HEK293 (cell line): ENCODE measurements around the gene RBBP8NL.

Experiments used
- ATF2 ChIP-seq: fragments of 450-650 bp; formaldehyde crosslinking; IDR thresholded peaks from 2 replicates; pipeline ENCODE4 v1.5.1; 2016; ENCODE audit warnings: missing biosample characterization, missing genetic modification characterization, low read depth
- BCL11A ChIP-seq: fragments of 450-650 bp; formaldehyde crosslinking; IDR thresholded peaks from 2 replicates; pipeline ENCODE4 v1.5.1; 2016; ENCODE audit warnings: low read depth, missing biosample characterization, missing genetic modification characterization
- CTCF ChIP-seq: fragments of 450-650 bp; formaldehyde crosslinking; IDR thresholded peaks from 2 replicates; pipeline ENCODE4 v1.5.1; 2016; ENCODE audit warnings: missing biosample characterization, missing genetic modification characterization
- EGR2 ChIP-seq: fragments of 450-650 bp; formaldehyde crosslinking; IDR thresholded peaks from 2 replicates; pipeline ENCODE4 v1.5.1; 2016; ENCODE audit warnings: low read depth, missing biosample characterization, missing genetic modification characterization
- ZNF274 ChIP-seq, 2 experiments: fragments of 200-500 bp in 1 of 2; fragments of 450-650 bp in 1 of 2; sonication (Bioruptor generic) in 1 of 2; formaldehyde crosslinking in 1 of 2; IDR thresholded peaks; 2 replicates each; pipeline versions ENCODE4 v1.5.1 to v1.6.1; 2014 to 2016; ENCODE audit warnings: borderline replicate concordance in 1 of 2, inconsistent platforms in 1 of 2, low read length in 1 of 2, missing biosample characterization in 1 of 2, missing genetic modification characterization in 1 of 2
- ZNF501 ChIP-seq: fragments of 450-650 bp; formaldehyde crosslinking; IDR thresholded peaks from 2 replicates; pipeline ENCODE4 v1.5.1; 2016; ENCODE audit warnings: missing biosample characterization, missing genetic modification characterization
- ZNF629 ChIP-seq: fragments of 450-650 bp; formaldehyde crosslinking; IDR thresholded peaks from 2 replicates; pipeline ENCODE4 v1.5.1; 2017; ENCODE audit warnings: missing biosample characterization, missing genetic modification characterization
- ZNF654 ChIP-seq: fragments of 450-650 bp; formaldehyde crosslinking; IDR thresholded peaks from 2 replicates; pipeline ENCODE4 v1.5.1; 2016; ENCODE audit warnings: low read depth, missing biosample characterization, missing genetic modification characterization
- ZNF747 ChIP-seq: fragments of 450-650 bp; formaldehyde crosslinking; IDR thresholded peaks from 2 replicates; pipeline ENCODE4 v1.5.1; 2016; ENCODE audit warnings: missing biosample characterization, missing genetic modification characterization
- ZNF830 ChIP-seq: fragments of 450-650 bp; IDR thresholded peaks from 2 replicates; pipeline ENCODE4 v1.5.0; 2018; ENCODE audit warnings: missing biosample characterization, missing genetic modification characterization, low read depth, mild to moderate bottlenecking, moderate library complexity

- TF ChIP-seq ATF2 (tag by site-specific recombination) (no peak), ZNF629 (no peak), CTCF (tag by site-specific recombination) (no peak), ZNF830 (no peak), EGR2 (no peak), ZNF274 (IDR thresholded peaks at IDR 0.05; ENCODE audit: low read length) (no peak), ZNF274 (tag by site-specific recombination; IDR thresholded peaks at IDR 0.05; ENCODE audit: borderline replicate concordance) (no peak), BCL11A (tag by site-specific recombination) (no peak), ZNF747 (tag by site-specific recombination) (no peak), ZNF501 (no peak), ZNF654 (tag by site-specific recombination) (no peak)
These were observed 3.0 kb upstream of the RBBP8NL start for GRCh38 chr20:62430311-62430853.
